A172 (cell line): ENCODE measurements around the gene RAPGEF5. TPM values are rescaled to one million over a fixed set of nuclear protein-coding genes. Genes with fewer than 3 reads are reported as not detected.

Experiments
- DNase-seq: peaks from one replicate; pipeline ENCODE4 v3.0.0-alpha.2; 2015; ENCODE audit warnings: low spot score
- total RNA-seq: library from RNA; depleted of rRNA; stranded (reverse); fragments of >200 nt; shearing (Covaris generic); gene quantifications from 2 replicates; pipeline ENCODE4 v1.2.3, GENCODE V29; 2014

Gene RAPGEF5
- total RNA-seq, 1 experiment from 2014 or later = 11.5 TPM

- no peak for DNase-seq
These were observed 163.4 kb downstream of the RAPGEF5 start for GRCh38 chr7:22193450-22193983.

- no peak for DNase-seq
These were observed 164.2 kb downstream of the RAPGEF5 start for GRCh38 chr7:22192801-22193200.

GRCh38 chr7:22190736-22191135, 166.2 kb downstream of the RAPGEF5 start:
- no peak for DNase-seq

- DNase-seq = no peak
These were observed 167.2 kb downstream of the RAPGEF5 start for GRCh38 chr7:22189741-22190140.

GRCh38 chr7:22189230-22189629, 167.7 kb downstream of the RAPGEF5 start:
- no peak for DNase-seq

GRCh38 chr7:22187691-22188348, 169.1 kb downstream of the RAPGEF5 start:
- no peak for DNase-seq

GRCh38 chr7:22185559-22185958, 171.4 kb downstream of the RAPGEF5 start:
- DNase-seq = no peak

- DNase-seq = no peak
These were observed 172.3 kb downstream of the RAPGEF5 start for GRCh38 chr7:22184549-22185199.

- DNase-seq = no peak
These were observed 173.3 kb downstream of the RAPGEF5 start for GRCh38 chr7:22183522-22184280.

GRCh38 chr7:22182149-22182548, 174.8 kb downstream of the RAPGEF5 start:
- DNase-seq = no peak

- no peak for DNase-seq
These were observed 175.3 kb downstream of the RAPGEF5 start for GRCh38 chr7:22181663-22182062.

- DNase-seq = no peak
These were observed 177.5 kb downstream of the RAPGEF5 start for GRCh38 chr7:22179442-22179879.

- DNase-seq = no peak
These were observed 178.2 kb downstream of the RAPGEF5 start for GRCh38 chr7:22178735-22179134.

- peak; percentile 18 for DNase-seq
These were observed 180.1 kb downstream of the RAPGEF5 start for GRCh38 chr7:22176791-22177412.

GRCh38 chr7:22174574-22174953, 182.4 kb downstream of the RAPGEF5 start:
- DNase-seq = no peak

- peak; percentile 80 for DNase-seq
These were observed 183.0 kb downstream of the RAPGEF5 start for GRCh38 chr7:22173685-22174573.

GRCh38 chr7:22168129-22168634, 188.8 kb downstream of the RAPGEF5 start:
- DNase-seq = no peak

GRCh38 chr7:22167482-22167881, 189.5 kb downstream of the RAPGEF5 start:
- no peak for DNase-seq

GRCh38 chr7:22166928-22167327, 190.0 kb downstream of the RAPGEF5 start:
- DNase-seq = no peak

- no peak for DNase-seq
These were observed 197.6 kb downstream of the RAPGEF5 start for GRCh38 chr7:22159341-22159740.

- DNase-seq = no peak
These were observed 199.4 kb downstream of the RAPGEF5 start for GRCh38 chr7:22157552-22157951.
